CD4-positive, alpha-beta T cell treated with Interleukin-4 for 1 hour (primary cell): ENCODE measurements around the gene CALY.
A peak's percentile ranks its signal among the peaks of the same experiment; 100 is the strongest.

Experiments
- DNase-seq, 2 donors: peaks; one replicate each; pipeline ENCODE4 v3.0.0-alpha.2; 2020 to 2022

The CALY gene

GRCh38 chr10:133282846-133283390 lies 53.8 kb downstream of the CALY start:
- no peak for DNase-seq

GRCh38 chr10:133281628-133282372 lies 54.9 kb downstream of the CALY start:
- DNase-seq: no peak

GRCh38 chr10:133281084-133281483 lies 55.6 kb downstream of the CALY start:
- no peak for DNase-seq

- no peak for DNase-seq
Observed at GRCh38 chr10:133280391-133281059, 56.2 kb downstream of the CALY start.

GRCh38 chr10:133279326-133280226 lies 57.1 kb downstream of the CALY start:
- peak in 1 of 2 donors; percentile 43 for DNase-seq

GRCh38 chr10:133278577-133279265 lies 58.0 kb downstream of the CALY start:
- peak; percentile 85 to 88 for DNase-seq

- DNase-seq: peak in 1 of 2 donors; percentile 26
Observed at GRCh38 chr10:133277993-133278576, 58.6 kb downstream of the CALY start.

- no peak for DNase-seq
Observed at GRCh38 chr10:133277277-133277992, 59.3 kb downstream of the CALY start.

- DNase-seq: peak; percentile 73 to 75
Observed at GRCh38 chr10:133276435-133277201, 60.1 kb downstream of the CALY start, which contains the start of gene ADAM8. Gene ADAM8, minus strand, starts transcription at chr10:133276868. Its CDS starts 51 bp downstream, at chr10:133276817.

GRCh38 chr10:133276100-133276434 lies 60.6 kb downstream of the CALY start:
- DNase-seq: no peak

GRCh38 chr10:133275684-133276092 lies 61.0 kb downstream of the CALY start:
- peak; percentile 63 to 71 for DNase-seq

- DNase-seq: peak; percentile 88 to 90
Observed at GRCh38 chr10:133274751-133275683, 61.7 kb downstream of the CALY start.
